ENCODE measurements around the gene EGLN3.
A peak's percentile ranks its signal among the peaks of the same experiment; 100 is the strongest.

The EGLN3 gene

DNA sequence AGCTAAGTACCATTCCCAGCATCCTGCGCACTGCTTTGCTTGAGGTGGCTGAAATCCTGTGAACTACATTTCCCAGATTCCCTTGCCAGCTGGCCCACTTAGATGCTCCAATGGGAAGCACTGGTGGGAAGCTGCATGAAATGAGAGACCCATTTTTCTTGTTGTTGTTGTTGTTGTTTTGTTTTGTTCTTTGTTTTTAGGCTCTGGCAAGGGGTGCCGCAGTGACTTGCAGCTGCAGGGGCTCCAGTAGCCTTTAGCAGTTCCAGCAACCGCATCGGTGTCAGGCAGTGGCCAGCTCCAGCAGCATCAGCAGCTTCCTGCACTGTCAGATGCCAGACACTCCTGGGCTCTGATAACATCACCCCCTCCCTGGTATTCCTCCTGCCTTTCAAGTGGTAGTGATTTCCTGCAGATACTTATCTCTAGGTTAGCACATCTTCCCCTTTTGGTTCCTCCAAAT lies 8.8 kb upstream of the EGLN3 start:
- DNase-seq: peak; percentile 27

DNA sequence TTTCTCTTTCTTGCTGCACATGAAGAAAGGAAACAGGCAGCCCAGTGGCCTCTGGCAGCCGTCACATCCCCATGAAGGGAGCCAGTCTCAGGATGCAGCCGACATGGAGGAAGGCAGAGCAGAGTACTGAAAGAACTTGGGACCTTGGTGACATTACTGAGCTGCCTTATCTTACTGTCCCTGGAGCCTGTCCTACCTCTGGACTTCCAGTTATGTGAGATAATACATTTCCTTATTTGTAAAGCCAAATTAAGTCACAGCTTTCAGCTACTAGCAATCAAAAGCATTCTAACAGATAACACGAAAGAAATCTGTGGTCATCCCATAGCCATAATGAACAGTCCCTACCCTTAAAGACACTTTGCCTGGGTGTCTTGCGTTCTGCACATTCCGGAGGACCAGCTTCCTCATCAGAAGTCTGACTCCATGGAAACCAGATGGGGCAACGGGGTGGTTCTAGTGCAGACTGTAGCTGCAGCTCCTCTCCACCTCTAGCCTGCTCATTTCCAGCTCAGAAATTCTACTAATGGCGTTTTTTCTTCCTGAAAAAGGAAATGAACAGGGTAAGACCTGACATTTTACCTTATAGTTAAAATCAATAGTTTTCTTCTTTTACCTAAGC lies 7.8 kb upstream of the EGLN3 start:
- no peak for DNase-seq

DNA sequence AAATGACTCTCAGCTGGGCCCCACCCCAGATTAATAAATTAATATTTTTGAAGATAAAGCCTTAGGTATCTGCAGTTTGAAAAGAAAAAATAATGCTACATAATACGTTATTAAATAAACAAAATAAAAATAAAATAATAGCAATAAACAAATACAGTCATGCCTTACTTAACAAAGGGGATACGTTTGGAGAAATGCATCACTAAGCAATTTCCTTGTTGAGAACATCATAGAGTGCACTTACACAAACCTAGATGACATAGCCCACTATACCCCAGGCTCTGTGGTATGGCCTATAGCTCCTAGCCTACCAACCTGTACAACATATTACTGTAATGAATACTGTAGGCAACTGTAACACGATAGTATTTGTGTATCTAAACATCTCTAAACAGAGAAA lies 7.1 kb upstream of the EGLN3 start:
- no peak for DNase-seq

DNA sequence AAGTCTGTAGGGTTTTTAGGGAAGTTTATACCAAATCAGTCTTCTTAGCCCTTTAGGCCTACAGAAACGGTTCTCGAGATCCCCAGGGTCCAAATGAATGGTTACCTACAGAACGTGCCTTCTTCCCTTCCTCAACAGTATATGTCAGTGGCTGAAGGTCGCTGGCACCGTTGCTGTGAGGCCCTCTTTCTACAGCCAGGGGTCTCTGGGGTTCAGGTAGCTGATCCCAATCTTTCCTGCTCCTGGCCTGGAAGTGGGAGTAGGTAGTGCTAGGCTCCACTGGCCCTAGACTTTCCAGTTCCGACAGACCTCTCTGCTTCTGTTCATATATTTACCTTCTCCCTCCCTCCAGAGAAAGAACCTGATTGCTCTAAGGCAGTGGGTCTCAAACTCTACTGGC lies 6.4 kb upstream of the EGLN3 start:
- no peak for DNase-seq

DNA sequence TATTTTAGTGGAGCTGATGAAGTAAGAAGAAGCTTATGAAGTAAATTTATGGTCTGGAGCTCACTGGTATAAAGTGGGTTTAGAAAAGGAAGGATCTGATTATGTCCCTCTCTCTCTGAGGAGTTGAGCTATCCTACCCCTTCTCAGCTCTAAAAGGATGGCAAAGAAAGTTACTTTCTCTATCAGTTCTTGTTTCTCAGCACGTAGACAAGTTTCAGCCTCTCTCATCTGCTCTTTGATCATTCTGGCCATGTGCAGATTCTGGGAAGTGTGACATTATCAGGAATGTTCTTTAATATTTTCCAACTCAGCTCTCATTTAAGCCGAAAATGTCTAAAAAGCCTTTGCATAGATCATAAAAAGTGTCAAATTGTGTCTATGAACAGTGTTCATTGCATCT lies 5.8 kb upstream of the EGLN3 start:
- DNase-seq: no peak

DNA sequence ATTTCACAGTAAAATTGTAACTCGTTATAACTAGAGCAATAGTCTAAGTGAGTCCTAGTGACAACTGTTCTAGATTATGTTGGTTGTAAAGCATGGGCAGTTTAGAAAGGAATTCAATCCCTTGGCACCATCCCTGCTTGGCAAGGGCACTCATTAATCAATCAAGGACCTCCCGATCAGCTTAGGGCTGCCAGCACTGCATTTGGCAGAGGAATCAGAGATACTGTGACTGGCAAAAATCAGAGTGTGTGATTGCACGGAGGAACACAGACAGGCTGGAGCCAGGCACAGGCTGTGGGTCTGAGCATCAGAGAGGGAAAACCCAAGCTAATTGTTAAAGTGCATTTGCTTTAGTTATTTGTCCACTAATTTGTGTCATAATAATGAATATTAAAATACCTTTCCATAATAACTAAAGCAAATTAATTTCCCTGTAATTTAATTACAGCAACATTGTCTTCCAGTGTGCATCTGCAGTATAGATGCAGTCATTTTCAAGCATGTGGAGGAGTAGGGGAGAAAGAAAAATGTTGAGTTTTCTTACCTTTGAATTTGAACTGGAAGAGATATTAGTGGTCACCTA lies 3.2 kb upstream of the EGLN3 start:
- no peak for DNase-seq

DNA sequence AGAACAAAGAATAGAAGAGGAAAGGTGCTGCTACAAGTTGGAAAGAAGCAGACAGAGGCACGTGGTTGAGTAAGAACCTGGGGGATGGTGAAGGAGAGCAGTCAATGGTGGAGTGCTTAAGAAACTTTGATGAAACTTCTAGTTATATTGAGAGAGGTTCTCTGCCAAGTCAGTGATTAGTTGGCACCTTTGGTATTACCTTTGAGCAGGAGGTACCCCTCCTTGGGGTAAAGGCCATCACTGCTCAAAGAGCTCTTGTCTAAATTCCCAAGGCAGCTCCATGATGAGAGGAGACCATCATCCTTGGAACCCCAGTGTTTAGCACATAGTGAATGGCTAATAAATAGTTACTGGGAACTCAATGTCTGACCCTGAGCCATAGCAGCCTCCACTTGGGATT lies 1.7 kb upstream of the EGLN3 start:
- no peak for DNase-seq

DNA sequence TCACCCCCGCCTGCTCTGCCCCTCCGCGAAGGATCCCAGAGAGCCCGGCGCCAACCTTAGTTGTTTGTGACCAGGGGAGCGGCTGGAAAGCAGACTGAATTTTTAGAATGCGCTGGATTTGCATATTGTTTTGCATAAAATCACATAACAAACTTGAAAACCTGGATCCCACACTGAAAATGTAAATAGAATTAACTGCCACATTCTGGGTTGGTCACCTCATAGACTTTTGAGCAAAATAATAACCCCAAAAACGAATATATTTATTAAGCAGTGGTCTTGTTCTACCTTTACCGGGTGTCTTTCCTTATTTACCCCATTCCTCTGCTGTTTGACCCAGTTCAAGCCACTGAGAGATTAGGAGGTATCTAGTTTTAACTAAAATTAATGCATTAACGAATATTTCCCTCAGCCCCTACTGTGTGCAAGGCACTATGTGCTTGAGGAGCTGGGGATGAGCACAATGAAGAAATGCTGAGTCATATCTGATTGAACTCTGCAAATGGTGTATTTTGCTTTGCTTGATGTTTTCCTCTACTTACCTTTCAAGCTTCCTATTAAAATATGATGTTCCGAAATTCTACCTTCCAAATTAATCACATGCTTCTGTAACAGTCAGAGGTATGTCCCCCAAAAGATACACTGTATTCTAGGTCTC lies 438 bp upstream of the EGLN3 start:
- no peak for DNase-seq

DNA sequence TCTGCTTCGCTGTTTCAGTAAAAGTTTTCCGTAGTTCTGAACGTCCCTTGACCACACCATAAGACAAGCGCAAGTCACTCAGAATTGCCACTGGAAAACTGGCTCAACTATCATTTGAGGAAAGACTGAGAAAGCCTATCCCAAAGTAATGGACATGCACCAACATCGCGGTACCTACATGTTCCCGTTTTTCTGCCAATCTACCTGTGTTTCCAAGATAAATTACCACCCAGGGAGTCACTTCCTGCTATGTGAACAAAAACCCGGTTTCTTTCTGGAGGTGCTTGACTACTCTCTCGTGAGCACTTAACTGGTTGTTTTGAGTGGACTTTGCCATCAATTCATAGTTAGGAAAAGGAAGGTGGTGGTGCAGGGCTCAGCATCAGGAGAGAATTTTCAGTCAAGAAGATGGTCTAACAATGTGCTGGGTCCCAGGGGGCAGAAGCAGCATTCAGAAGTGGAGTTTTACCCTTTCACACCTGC lies 1.4 kb downstream of the EGLN3 start:
- DNase-seq: no peak

DNA sequence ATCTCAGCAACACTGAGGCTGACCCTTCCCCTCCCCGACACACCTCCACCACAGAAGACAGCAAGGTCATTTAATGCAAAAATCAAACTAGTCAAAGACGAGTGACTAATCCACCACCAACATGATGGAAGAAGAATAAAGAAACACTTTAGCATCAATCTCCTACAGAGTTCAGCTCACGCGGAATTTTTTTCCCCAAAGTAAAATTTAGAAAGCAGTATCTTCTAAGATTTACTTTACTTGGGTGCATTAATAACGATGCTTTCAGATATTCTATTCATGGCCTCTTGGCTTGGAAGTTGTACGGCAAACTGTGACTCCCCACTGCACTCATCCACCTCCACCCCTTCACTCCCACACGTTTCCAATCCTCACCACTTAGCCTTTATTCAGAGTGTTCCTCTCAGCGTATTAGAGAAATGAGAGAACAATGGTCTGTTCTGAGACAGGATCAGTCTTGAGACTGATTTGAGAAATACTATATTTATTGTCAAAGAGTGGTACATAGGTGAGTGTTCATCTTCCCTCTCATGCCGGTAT lies 1.9 kb downstream of the EGLN3 start:
- DNase-seq: no peak

DNA sequence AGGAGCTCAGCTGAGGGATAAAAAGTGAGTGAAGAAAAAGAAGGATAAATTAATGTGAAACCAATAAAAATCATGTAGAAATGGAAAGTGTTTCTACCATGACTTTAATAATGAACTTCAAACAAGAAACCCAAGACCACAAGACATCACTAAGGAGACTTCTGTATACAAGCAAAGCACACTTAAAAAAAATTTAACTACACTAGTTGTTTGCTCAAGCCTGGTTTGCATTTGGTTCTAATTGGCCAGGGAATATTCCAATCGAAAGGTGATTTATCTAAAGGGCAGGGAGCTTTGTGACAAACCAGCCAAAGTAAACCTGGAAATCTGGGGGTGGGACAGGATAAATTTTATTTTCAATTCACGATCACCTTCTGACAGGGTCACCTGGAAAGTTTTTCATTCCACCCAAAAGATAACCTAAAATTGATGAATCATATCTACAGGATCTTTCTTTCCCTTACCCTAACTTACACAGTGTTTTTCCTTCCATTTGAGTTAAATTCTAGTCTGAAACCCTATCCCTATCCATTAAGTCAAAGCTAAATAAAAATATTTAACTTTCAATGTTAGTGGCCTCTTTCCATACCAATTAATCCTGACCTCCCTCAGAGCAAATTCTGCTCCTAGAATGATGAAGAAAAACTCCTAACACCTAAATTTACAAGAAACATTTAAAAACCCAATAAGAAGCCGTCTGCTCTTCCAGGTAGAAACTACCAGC lies 2.6 kb downstream of the EGLN3 start:
- no peak for DNase-seq

DNA sequence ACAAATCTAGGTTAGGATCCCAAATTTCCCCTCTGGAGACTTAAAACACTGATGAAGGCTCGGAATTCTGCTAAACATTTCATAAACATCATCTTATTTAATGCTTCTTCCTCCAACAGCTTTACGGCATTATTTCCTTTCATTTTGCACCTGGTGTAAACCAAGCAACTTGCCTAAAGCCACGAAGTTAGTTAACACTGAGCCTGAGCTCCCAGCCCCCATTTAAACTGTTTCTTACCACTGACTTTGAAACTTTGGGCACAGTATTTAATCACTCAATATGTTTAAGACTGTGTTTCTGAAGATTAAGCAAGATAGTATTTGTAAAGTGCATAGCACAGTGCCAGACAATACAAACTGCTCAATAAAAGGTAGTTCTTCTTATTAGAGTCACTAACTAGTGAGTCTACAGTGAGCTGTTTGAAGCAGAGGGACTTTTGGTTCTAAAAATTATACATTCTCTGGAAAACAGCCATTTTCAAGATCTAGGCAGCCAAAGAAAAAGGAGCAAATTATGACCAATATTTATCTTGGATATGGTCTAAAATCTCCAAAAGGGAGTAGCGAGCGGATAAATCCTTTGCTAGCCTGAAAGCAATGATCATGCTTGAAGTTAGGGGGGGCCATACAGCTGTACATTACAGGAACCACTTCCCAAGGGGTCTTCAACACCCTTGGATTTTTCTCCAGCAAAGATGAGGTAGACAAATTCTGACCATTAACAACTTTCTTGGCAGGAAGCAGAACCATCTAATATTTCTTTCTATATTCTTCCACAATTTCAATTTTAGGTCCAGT lies 4.0 kb downstream of the EGLN3 start:
- DNase-seq: no peak

DNA sequence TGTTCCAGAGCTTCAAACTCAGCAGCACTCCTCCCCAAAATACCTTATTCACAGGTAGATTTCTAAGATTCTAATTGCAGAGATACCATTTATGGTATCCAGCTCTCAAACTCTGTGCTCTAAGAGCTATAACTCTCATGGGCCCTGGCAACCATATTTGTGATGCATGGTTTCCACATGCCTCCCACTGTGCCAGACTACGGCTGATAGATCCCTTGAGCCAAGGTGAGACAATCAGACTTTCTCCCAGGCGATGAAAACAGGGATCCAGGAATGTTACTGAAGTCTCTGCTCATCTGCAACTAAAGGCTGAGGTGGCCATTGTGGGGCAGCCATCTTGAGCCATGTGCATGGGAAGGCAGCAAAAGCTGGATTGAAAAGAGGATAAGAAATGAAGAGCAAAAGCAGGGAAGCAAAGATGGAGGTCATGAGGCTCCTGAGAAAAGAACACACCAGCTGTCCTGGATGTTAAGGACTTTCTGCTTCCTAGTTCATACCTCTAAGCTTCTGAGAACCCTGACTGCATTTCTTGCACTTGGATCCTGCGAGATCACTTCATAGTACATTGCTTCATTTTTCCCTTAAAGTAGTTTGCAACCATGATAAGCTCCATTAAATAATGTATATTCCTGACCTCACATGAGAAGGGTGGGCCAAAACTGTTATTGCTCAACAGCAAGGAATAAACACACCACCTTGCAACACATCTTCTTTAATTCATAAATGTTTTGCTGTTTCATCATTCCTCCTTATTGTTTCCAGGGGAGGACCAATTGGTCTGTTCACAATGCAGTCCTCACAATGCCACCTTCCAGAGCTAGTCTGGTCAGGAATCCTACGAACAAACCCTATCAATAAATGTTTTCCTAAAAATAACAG lies 5.4 kb downstream of the EGLN3 start:
- DNase-seq: no peak

DNA sequence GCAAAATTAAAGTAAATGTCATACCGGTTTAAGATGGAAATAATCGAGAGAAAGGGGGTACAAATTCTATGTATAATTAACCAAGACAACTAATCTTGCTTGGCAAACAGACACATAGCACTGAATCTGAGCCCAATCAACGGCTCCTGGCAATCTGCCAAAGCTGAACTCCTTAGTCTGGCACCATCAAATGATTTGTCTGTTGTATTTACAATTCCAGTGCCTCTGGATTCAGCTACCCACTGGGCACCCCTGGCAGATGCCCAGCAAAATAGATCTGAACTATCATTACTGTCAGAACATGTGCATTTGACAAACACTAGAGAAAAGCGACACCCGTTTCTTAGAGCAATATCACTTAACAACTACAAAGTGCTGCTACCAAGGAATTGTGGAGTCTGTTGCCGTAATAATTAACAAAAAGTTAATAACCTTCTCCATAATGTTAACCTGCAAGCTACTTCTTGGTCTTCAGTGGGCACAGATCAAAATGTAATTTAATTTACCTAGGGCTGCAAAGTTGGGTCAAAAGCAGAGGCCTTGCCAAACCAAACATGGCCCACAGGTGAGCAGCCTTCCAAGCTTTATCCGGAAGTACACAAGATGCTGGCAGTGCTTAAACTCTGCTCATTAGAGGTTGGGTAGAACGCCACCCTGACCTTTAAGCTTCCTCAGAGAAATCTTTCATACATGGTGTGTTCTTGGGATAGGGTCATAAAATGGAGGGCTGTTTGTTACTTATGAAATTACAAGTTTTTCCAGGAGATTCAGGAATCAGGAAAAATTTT lies 7.6 kb downstream of the EGLN3 start:
- peak; percentile 81 for DNase-seq

DNA sequence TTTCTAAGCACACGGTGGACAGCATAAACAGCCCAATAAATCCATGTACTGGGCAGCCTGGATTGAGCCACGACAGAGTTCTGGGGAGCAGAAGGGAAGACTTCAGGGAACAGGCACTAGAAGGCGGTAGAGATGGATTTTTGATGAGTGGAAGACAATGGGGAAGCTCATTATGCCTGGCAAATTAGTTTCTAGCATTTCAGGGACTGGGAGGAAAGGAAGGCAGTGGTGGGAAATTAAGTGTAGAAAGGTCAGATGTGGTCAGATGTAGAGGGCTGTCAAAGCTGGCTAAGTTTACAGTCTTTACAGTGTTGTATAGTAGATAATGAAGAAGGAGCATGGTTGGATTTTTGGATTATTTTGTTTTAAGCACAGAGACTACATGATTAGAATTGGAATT lies 9.2 kb downstream of the EGLN3 start:
- DNase-seq: no peak

DNA sequence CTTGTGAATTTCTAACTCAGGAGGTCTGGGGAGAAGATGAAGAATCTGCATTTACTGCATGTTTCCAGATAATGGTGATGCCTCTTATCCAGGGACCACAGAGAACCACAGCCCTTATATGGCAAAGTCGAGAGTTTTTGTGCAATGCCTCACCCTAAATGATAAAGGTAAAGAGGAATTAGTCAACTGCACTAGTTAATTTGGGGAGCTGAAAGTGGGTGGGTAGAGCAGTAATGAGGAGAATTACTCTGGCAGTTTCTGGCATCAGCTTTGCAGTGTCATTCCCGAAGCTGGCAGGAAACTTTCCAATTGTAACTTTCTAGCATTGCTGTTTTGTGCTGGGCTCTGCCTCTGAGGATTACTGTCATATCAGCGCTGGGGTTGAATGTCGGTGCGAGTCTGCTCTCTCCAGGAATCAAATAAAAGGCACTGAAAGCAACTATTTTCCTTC lies 10.3 kb downstream of the EGLN3 start:
- no peak for DNase-seq

DNA sequence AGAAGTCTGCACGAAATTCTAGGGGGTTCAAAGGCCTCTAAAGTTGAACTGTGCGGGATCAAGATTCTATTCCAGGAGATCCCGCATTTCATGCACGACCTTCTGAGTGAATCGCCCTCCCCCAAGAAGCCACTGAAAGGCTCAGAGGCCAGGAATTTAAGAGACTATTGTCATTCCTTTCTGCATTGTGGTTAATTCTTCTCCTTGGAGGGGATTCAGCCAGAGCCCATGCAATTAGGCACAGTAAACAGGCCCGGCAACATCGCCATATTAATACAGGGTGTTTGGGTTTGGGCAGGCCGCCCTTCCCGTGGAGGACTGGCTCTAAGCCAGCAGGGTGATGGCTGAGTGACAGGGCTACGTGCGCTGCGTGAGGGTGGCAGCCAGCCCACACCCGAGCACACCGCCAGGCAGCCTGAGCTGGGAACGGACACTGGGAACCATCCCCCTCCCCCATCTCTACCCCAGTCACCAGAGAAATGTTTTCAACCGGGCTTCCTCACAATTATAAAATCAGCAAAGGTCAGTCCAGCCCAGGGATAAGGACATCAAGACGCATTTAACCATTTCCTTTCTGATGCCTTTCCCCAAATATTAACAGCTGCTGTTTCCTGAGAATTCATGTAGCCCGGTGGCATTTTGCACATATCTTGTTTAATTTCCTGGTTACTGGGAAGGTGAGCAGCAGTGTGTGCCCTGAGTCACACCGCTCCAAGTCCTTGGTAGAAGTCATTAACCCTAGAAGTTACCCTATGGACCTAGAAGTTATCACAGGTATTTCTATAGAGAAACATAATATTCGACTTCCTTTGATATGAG lies 12.5 kb downstream of the EGLN3 start:
- DNase-seq: peak; percentile 68

DNA sequence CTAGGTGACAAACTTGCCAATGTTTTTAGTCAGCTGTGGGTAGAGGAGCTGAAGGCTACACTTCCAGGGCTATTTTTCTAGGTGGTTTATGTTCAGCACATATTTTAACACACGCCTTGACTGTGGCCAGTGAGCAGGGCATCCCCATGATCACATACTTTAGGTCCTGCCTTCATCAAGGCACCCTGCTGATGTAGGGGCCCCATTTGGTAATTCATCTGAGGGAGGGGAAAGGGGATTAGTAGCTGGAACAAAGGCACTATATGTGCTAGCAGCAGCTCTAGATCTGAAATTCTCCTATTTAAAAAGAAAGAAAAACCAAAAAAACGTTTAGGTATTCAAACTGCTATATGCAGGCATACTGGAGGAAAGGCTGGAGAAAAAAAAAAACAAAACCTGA lies 14.5 kb downstream of the EGLN3 start:
- no peak for DNase-seq

DNA sequence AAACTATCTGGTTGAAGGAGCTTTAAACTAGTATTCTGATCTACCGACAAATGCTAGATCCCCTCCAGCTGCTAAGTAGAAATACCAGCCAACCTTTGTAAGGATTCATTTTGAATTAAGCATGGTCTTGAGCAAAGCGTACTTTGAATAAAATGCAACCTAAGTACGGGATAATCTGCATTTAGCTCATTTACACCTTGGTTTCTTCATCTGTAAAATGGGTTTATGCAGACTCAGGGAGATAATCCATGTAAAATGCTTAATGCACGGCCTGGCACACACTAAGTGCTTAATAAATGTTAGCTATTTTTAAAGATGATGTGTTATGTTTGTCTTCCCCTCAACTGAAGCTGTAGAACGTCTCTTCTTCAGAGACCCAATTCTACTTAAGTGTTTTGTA lies 15.9 kb downstream of the EGLN3 start:
- DNase-seq: no peak
